Forelimb muscle (tissue), 1 donor: ENCODE data around the gene DLG4. TPM values are rescaled to one million over a fixed set of nuclear protein-coding genes. Genes with fewer than 3 reads are reported as not detected.

Experiments
- DNase-seq: peaks from one replicate; pipeline ENCODE4 v3.0.0-alpha.2; 2013; ENCODE audit warnings: low read depth
- polyA plus RNA-seq: library from polyadenylated mRNA; unstranded; fragments of 120-200 nt; gene quantifications from one replicate; pipeline ENCODE4 v1.2.1, GENCODE V29; 2013; ENCODE audit not compliant: insufficient read length

DLG4 gene
- 18.0 TPM for polyA plus RNA-seq

GRCh38 chr17:7219812-7220592 lies at the start of gene DLG4, which contains the start of gene ACADVL:
Gene DLG4, minus strand, starts transcription at chr17:7219836.
Gene ACADVL, plus strand, starts transcription at chr17:7219938. Its CDS starts 47 bp downstream, at chr17:7219985.
- peak; percentile 70 for DNase-seq

GRCh38 chr17:7266784-7267183 lies 47.1 kb upstream of the DLG4 start:
- no peak for DNase-seq

- no peak for DNase-seq
Measured at GRCh38 chr17:7263801-7264078, 44.1 kb upstream of the DLG4 start.

GRCh38 chr17:7262935-7263800 lies 43.5 kb upstream of the DLG4 start:
- DNase-seq = no peak

- no peak for DNase-seq
Measured at GRCh38 chr17:7262192-7262934, 42.7 kb upstream of the DLG4 start, which contains the start of gene CLDN7. Gene CLDN7, minus strand, starts transcription at chr17:7262478. Its CDS starts 435 bp downstream, at chr17:7262043.

GRCh38 chr17:7261379-7262191 lies 41.9 kb upstream of the DLG4 start:
- DNase-seq = no peak

GRCh38 chr17:7260651-7261378 lies 41.2 kb upstream of the DLG4 start:
- no peak for DNase-seq

- DNase-seq = no peak
Measured at GRCh38 chr17:7260151-7260550, 40.5 kb upstream of the DLG4 start.

GRCh38 chr17:7259555-7259889 lies 39.9 kb upstream of the DLG4 start:
- no peak for DNase-seq

GRCh38 chr17:7258731-7259554 lies 39.3 kb upstream of the DLG4 start:
- no peak for DNase-seq

GRCh38 chr17:7256766-7257456 lies 37.3 kb upstream of the DLG4 start:
- no peak for DNase-seq

- DNase-seq = no peak
Measured at GRCh38 chr17:7254511-7254910, 34.9 kb upstream of the DLG4 start.

- no peak for DNase-seq
Measured at GRCh38 chr17:7253082-7253481, 33.4 kb upstream of the DLG4 start.

- DNase-seq = peak; percentile 78
Measured at GRCh38 chr17:7252176-7253043, 32.8 kb upstream of the DLG4 start, which contains the start of gene ELP5. Gene ELP5, plus strand, starts transcription at chr17:7252215. Its CDS starts 336 bp downstream, at chr17:7252551.

- DNase-seq = peak; percentile 99
Measured at GRCh38 chr17:7251661-7252175, 32.1 kb upstream of the DLG4 start, which contains the start of gene CTDNEP1. Gene CTDNEP1, minus strand, starts transcription at chr17:7251734. Its CDS starts 438 bp downstream, at chr17:7251296.

GRCh38 chr17:7250695-7251627 lies 31.3 kb upstream of the DLG4 start:
- DNase-seq = no peak

GRCh38 chr17:7249830-7250229 lies 30.2 kb upstream of the DLG4 start:
- DNase-seq = no peak
